HG03354 (cell line): Measurements from ENCODE around the gene WHAMM.
"Not testable (repeated sequence)": the region's sequence is repeated elsewhere in the genome, so short reads cannot be mapped to it uniquely, and the experiment has no call there.

Experiments
- ATAC-seq: cut with Tn5 transposase; IDR thresholded peaks from one replicate; pipeline ENCODE4 v1.9.1; 2021; ENCODE audit warnings: mild to moderate bottlenecking; ENCODE audit not compliant: unreplicated experiment, poor library complexity, severe bottlenecking

Gene WHAMM

GRCh38 chr15:82856397-82857170, 47.2 kb downstream of the WHAMM start:
- ATAC-seq, result no peak

- no peak for ATAC-seq
Measured at GRCh38 chr15:82858932-82859331, 49.5 kb downstream of the WHAMM start.

GRCh38 chr15:82862886-82863285, 53.5 kb downstream of the WHAMM start:
- no peak for ATAC-seq

DNA sequence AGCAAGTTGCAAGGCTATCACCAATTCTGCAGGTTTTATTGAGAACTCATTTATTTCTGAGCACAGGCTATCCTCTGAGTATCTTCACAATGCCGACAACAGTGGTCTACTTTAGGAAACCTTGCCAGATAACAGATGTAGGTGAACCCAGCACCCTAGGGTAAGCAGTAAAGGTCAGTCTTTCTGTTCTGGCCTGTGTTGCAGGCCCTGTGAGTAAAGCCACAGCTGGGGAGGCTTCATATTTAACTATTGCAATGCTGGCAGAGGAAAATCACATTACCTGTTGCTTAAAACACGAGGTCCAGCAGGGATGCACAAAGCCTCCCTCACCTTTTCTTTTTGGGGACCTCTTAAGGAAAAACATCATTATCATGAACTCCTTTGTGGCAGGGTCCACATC, 55.5 kb downstream of the WHAMM start:
- ATAC-seq, result no peak

GRCh38 chr15:82865581-82865980, 56.2 kb downstream of the WHAMM start:
- not testable (repeated sequence) for ATAC-seq

- not testable (repeated sequence) for ATAC-seq
Measured at GRCh38 chr15:82865981-82866380, 56.6 kb downstream of the WHAMM start.

DNA sequence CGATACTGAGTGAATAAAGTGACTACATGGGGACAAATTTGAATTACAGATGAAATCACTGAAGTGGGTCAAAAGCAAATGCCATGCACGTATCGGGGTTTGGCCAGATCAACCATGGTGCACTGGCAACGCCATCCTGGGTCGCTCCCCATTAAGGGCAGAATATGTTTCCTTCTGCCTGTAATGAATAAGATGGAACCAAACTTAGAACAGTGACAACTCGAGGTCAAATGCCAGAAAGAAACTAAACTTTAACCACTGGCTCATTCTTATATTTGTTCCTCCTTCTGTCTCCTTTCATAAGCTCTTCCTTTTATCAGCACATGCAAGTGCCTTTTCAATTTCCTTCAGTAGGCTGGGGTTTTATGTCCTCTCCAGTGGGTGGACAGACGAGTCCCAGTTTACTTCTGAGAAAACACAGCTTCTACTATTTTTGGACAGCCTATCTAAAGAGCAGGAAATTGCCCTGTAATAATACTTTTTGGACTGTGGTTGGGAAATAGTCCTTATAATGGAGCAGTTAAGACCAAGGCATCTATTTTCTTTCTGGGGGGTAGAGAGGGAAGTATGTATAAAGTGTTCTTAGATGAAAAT, 61.4 kb downstream of the WHAMM start:
- ATAC-seq, result no peak

DNA sequence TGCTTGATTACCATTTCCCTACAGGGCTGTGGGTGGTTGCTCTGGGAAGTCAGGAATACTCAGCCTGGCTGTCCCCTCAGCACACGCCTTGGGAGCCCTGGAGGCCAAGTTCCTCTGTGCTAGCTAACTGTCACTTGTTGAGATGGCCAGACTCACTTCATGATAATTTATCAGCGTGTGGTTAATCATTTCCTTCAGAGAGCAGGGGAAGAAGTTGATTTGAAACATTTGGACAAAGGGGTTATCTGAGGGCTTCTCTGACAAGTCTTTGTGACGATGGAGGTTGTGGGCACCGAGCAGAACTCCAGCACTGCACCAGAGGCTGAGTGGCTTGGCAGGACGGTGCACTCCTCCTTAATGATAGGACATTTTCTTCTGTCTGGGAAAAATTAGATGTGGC, 61.9 kb downstream of the WHAMM start:
- ATAC-seq, result no peak

GRCh38 chr15:82871832-82872484, 62.5 kb downstream of the WHAMM start:
- no peak for ATAC-seq

- ATAC-seq, result no peak
Measured at GRCh38 chr15:82873000-82873680, 63.7 kb downstream of the WHAMM start.

DNA sequence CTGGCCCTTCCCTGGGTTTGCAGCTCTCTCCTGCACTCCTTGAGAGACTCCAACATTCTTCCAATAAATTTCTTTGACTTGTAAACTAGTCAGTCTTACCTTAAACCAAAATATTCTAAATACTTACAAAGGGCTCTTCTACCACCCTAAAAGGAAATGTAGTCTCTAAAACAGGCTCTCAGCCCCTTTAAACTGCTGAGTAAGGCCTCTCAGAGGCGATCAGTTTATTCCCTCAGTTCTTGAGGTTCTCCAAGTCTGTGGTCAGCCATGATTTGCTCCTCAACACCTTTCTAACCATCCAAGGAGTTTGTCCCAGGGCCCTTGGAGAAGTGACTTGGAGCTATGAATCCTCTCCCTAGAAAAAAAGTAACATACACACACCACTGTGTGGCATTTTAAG, 64.8 kb downstream of the WHAMM start:
- ATAC-seq, result no peak

DNA sequence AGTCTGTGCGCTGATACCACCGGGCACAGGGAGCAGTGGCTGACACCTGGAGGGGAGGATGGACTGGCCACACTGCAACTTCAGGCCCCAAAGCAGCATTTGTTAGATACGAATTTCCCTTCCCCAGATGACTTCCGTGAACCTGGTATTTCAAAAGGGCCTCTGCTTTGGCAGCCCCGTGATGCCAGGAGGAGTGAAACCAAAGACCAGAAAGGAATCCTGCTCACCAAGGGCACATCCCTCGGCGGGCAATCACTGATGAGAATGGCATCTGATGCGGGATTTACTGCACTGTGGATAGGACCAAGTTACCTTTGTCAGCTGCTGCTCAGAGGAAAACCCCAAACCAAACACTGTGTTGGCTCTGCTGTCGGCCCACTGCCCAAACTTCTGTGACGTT, 65.5 kb downstream of the WHAMM start:
- ATAC-seq, result no peak

GRCh38 chr15:82875411-82876003, 66.1 kb downstream of the WHAMM start:
- no peak for ATAC-seq

GRCh38 chr15:82877825-82878224, 68.4 kb downstream of the WHAMM start:
- ATAC-seq, result no peak

DNA sequence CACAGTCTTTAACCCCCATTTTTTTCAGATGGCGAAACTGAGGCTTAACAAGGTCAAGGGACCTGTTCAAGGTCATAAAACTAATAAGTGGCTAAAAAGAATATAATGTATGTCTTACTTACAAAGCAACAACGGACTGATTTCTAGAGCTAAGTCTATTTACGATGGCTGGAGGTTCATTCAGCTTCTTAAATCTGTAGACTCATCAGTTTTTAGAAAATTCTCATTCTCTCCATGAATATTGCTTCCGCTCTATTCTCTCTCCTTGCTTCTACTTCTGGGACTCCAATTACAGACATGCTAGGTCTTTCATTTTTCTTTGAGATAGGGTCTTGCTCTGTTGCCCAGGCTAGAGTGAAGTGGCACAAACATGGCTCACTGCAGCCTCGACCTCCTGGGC, 68.9 kb downstream of the WHAMM start:
- ATAC-seq, result no peak

DNA sequence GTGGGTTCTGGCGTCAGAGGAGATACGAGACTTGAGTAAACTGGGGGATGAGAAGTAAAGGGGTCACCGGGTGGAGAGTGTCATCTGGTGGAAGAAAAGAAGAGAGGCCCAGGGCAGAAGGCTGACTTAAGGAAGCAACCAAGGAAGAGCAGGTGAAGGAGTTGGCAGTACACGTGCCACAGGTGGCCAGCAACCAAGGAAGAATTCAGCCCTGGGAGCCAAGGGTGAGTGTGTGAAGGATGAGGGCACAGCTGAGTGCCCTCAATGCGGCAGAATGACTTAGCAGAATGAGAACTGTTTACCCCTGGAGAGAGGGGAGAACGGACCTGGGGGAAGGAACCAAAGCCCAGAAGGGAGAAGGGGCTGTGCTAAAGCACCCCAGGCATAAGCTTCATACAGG, 71.3 kb downstream of the WHAMM start:
- ATAC-seq, result no peak

- no peak for ATAC-seq
Measured at GRCh38 chr15:82881747-82882146, 72.3 kb downstream of the WHAMM start.

DNA sequence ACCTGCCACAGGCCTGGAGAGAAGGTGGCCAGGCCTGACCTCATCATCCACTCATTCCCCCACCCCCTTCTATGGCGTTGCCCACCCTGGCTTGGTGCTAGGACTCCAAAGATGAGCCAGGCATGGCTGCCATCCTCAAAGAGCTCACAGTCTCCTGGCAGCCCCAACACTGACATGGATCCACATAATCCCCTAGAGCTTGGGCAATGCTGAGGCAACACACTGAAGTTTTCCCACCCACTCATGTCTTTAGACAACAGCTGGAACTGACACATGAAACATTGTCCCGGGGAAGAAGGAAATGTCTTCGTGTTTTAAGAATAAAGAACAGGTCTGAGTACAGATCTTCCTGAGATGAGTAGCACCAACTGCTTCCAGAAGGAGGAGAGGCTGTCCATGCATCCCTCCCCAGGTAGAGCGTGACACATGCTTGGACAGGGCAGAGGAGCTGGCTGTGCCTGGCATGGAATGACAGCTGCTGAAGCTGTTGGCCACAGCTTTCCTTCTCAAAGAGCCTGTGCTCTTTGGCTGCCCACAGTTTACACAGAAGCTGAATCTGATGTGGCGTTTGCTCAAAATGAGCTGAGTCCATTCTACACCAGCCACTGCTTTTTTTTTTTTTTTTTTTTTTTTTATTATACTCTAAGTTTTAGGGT, 73.0 kb downstream of the WHAMM start:
- no peak for ATAC-seq
